HG03521 (cell line): ENCODE data around the gene PDE4B.

ENCODE experiments used
- ATAC-seq: cut with Tn5 transposase; IDR thresholded peaks from one replicate; pipeline ENCODE4 v1.9.1; 2021; ENCODE audit warnings: mild to moderate bottlenecking, moderate library complexity; ENCODE audit not compliant: unreplicated experiment

Gene PDE4B

GRCh38 chr1:65880611-65881010 is 87.9 kb downstream of the PDE4B start:
- ATAC-seq = no peak

- no peak for ATAC-seq
Measured at GRCh38 chr1:65881067-65881594, 88.4 kb downstream of the PDE4B start.

- no peak for ATAC-seq
Measured at GRCh38 chr1:65882076-65882475, 89.4 kb downstream of the PDE4B start.

- no peak for ATAC-seq
Measured at GRCh38 chr1:65889441-65889840, 96.7 kb downstream of the PDE4B start.

GRCh38 chr1:65890201-65890843 is 97.6 kb downstream of the PDE4B start:
- no peak for ATAC-seq

- ATAC-seq = peak; percentile 88
Measured at GRCh38 chr1:65894738-65895605, 102.3 kb downstream of the PDE4B start.

- ATAC-seq = no peak
Measured at GRCh38 chr1:65896721-65897120, 104.0 kb downstream of the PDE4B start.

- no peak for ATAC-seq
Measured at GRCh38 chr1:65897485-65897884, 104.8 kb downstream of the PDE4B start.

- ATAC-seq = no peak
Measured at GRCh38 chr1:65904681-65905083, 112.0 kb downstream of the PDE4B start.

- ATAC-seq = no peak
Measured at GRCh38 chr1:65910432-65910831, 117.7 kb downstream of the PDE4B start.

GRCh38 chr1:65911679-65912078 is 119.0 kb downstream of the PDE4B start:
- no peak for ATAC-seq

GRCh38 chr1:65918564-65918963 is 125.9 kb downstream of the PDE4B start:
- no peak for ATAC-seq

GRCh38 chr1:65921446-65921845 is 128.8 kb downstream of the PDE4B start:
- ATAC-seq = no peak

- no peak for ATAC-seq
Measured at GRCh38 chr1:65924471-65924870, 131.8 kb downstream of the PDE4B start.

- ATAC-seq = no peak
Measured at GRCh38 chr1:65938506-65938905, 145.8 kb downstream of the PDE4B start.

GRCh38 chr1:65939191-65939590 is 146.5 kb downstream of the PDE4B start:
- ATAC-seq = no peak

- ATAC-seq = no peak
Measured at GRCh38 chr1:65939636-65940035, 146.9 kb downstream of the PDE4B start.

- ATAC-seq = no peak
Measured at GRCh38 chr1:65940126-65940525, 147.4 kb downstream of the PDE4B start.

GRCh38 chr1:65942476-65942875 is 149.8 kb downstream of the PDE4B start:
- no peak for ATAC-seq

GRCh38 chr1:65946376-65946775 is 153.7 kb downstream of the PDE4B start:
- ATAC-seq = no peak

- ATAC-seq = no peak
Measured at GRCh38 chr1:65946960-65947359, 154.3 kb downstream of the PDE4B start.

GRCh38 chr1:65948609-65949229 is 156.0 kb downstream of the PDE4B start:
- no peak for ATAC-seq
